HAP-1 (cell line): ENCODE data around the gene TMEM185A.
"Not testable (repeated sequence)": the region's sequence is repeated elsewhere in the genome, so short reads cannot be mapped to it uniquely, and the experiment has no call there.

Experiments used
- DNase-seq, 2 experiments: peaks; one replicate each; pipeline ENCODE4 v3.0.0-alpha.2; 2016 to 2020; ENCODE audit warnings: low spot score in 2 of 2
- H3K27me3 ChIP-seq: fragments of 250-450 bp; sonication (Bioruptor Pico); 2 replicates; pipeline ENCODE4 v1.5.1; 2020; ENCODE audit warnings: low read depth, mild to moderate bottlenecking, moderate library complexity
- H3K36me3 ChIP-seq: fragments of 250-450 bp; sonication (Bioruptor Pico); replicated peaks from 2 replicates; pipeline ENCODE4 v1.5.1; 2020; ENCODE audit warnings: mild to moderate bottlenecking
- H3K4me1 ChIP-seq: fragments of 250-450 bp; sonication (Bioruptor Pico); 2 replicates; pipeline ENCODE4 v1.5.1; 2020; ENCODE audit warnings: mild to moderate bottlenecking
- H3K4me3 ChIP-seq: fragments of 250-450 bp; sonication (Bioruptor Pico); 2 replicates; pipeline ENCODE4 v1.5.1; 2020; ENCODE audit warnings: mild to moderate bottlenecking, moderate library complexity
- H3K9me3 ChIP-seq: fragments of 250-450 bp; sonication (Bioruptor Pico); 2 replicates; pipeline ENCODE4 v1.5.1; 2020; ENCODE audit warnings: mild to moderate bottlenecking, moderate library complexity
- in situ Hi-C: fragments of 300-500 bp; cut with MboI; formaldehyde crosslinking; loops from 3 replicates; pipeline ENCODE4 v1.14.3; 2020; ENCODE audit warnings: low sequenced_read_pairs, inconsistent platforms, mixed read lengths

The TMEM185A gene

GRCh38 chrX:149641432-149641831 lies 9.8 kb upstream of the TMEM185A start:
- H3K36me3 ChIP-seq, result no peaks in the 10 kb centered on the region
- H3K9me3 ChIP-seq, result no peaks in the 10 kb centered on the region; the same call in 1 of the 2 replicates
- H3K4me1 ChIP-seq, result no peaks in the 10 kb centered on the region
- no peak for DNase-seq
- peaks cover 2% of the 10 kb centered on the region; the same call in 1 of the 2 replicates for H3K27me3 ChIP-seq
- no peak overlapping the region for H3K4me3 ChIP-seq
- in situ Hi-C loops, result loop anchor here (25.0 kb wide), 2 partner anchors 129 to 171 kb away; partner anchors contain the start of gene IDS

- DNase-seq, result no peak
- H3K4me1 ChIP-seq, result no peaks in the 10 kb centered on the region
- H3K4me3 ChIP-seq, result no peak overlapping the region
- H3K36me3 ChIP-seq, result no peaks in the 10 kb centered on the region
- no peaks in the 10 kb centered on the region; the same call in 1 of the 2 replicates for H3K9me3 ChIP-seq
- peaks cover 2% of the 10 kb centered on the region; the same call in 1 of the 2 replicates for H3K27me3 ChIP-seq
- in situ Hi-C loops, result loop anchor here (25.0 kb wide), 2 partner anchors 127 to 173 kb away; partner anchors contain the start of gene IDS
Observed at GRCh38 chrX:149639568-149639967, 8.0 kb upstream of the TMEM185A start.

GRCh38 chrX:149638860-149639259 lies 7.3 kb upstream of the TMEM185A start:
- H3K4me1 ChIP-seq, result no peaks in the 10 kb centered on the region
- H3K9me3 ChIP-seq, result no peaks in the 10 kb centered on the region; the same call in 1 of the 2 replicates
- H3K36me3 ChIP-seq, result no peaks in the 10 kb centered on the region
- no peak for DNase-seq
- in situ Hi-C loops, result loop anchor here (25.0 kb wide), 2 partner anchors 127 to 173 kb away; partner anchors contain the start of gene IDS
- H3K27me3 ChIP-seq, result peaks cover 2% of the 10 kb centered on the region; the same call in 1 of the 2 replicates
- no peak overlapping the region for H3K4me3 ChIP-seq

GRCh38 chrX:149633511-149633910 lies 1.9 kb upstream of the TMEM185A start:
- Histone ChIP-seq H3K27me3 (0 out of 2 replicates have a peak, but pooled peaks cover 2% of the 10 kb centered on the region), H3K9me3 (no peaks in the 10 kb centered on the region; the same call in 1 of the 2 replicates), H3K4me1 (peaks cover 18% of the 10 kb centered on the region), H3K36me3 (peaks cover 3% of the 10 kb centered on the region; the same call in 1 of the 2 replicates), H3K4me3 (no peak overlapping the region)
- no peak for DNase-seq
- in situ Hi-C loops, result loop anchor here (25.0 kb wide), 2 partner anchors 121 to 179 kb away; partner anchors contain the start of gene IDS

DNA sequence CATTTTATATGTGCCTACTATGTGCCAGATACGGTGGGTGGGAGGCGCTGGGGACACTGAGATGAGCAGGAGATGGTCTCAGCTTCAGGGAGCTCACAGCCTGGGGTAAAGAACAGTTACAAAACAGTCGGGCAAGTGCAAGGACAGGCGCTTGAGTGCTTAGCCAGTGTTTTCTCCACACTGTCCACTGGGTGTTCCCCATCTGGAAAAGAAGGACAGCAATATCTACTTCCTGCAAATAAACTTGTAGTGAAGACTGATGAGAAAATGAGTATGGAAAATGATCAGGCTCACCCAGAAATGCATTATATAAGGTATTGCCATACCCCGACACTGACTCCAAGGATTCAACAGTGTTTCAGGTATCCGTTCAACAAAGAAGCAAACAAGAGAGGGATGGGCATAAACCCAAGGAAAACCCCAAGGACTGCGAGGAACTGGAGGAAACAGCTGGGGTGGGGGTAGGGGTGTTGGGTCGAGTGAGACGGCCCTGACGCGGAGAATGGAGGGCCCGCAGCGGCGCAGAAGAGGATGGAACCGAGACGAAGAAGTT lies 835 bp downstream of the TMEM185A start:
- Histone ChIP-seq H3K36me3 (peaks cover 3% of the 10 kb centered on the region; the same call in 1 of the 2 replicates), H3K4me3 (peak overlapping the region; percentile 66), H3K4me1 (peaks cover 18% of the 10 kb centered on the region), H3K27me3 (no peaks in the 10 kb centered on the region), H3K9me3 (no peaks in the 10 kb centered on the region)
- DNase-seq, result peak; percentile 45 to 53
- in situ Hi-C loops, result loop anchor here (25.0 kb wide), 2 partner anchors 118 to 182 kb away; partner anchors contain the start of gene IDS

- no peak for DNase-seq
- no peaks in the 10 kb centered on the region for H3K9me3 ChIP-seq
- no peaks in the 10 kb centered on the region for H3K27me3 ChIP-seq
- peak overlapping the region; percentile 66 for H3K4me3 ChIP-seq
- in situ Hi-C loops, result loop anchor here (25.0 kb wide), 2 partner anchors 118 to 182 kb away; partner anchors contain the start of gene IDS
- H3K36me3 ChIP-seq, result peaks cover 3% of the 10 kb centered on the region; the same call in 1 of the 2 replicates
- peaks cover 18% of the 10 kb centered on the region for H3K4me1 ChIP-seq
Observed at GRCh38 chrX:149629730-149630387, 1.7 kb downstream of the TMEM185A start.

GRCh38 chrX:149628768-149629167 lies 2.8 kb downstream of the TMEM185A start:
- Histone ChIP-seq H3K4me3 (no peak overlapping the region), H3K4me1 (peaks cover 18% of the 10 kb centered on the region), H3K9me3 (no peaks in the 10 kb centered on the region), H3K36me3 (peaks cover 3% of the 10 kb centered on the region; the same call in 1 of the 2 replicates), H3K27me3 (no peaks in the 10 kb centered on the region)
- in situ Hi-C loops, result loop anchor here (25.0 kb wide), 2 partner anchors 116 to 184 kb away; partner anchors contain the start of gene IDS
- no peak for DNase-seq

- DNase-seq, result no peak
- peaks cover 3% of the 10 kb centered on the region; the same call in 1 of the 2 replicates for H3K36me3 ChIP-seq
- no peak overlapping the region for H3K4me3 ChIP-seq
- H3K4me1 ChIP-seq, result peaks cover 18% of the 10 kb centered on the region
- in situ Hi-C loops, result loop anchor here (25.0 kb wide), 2 partner anchors 116 to 184 kb away; partner anchors contain the start of gene IDS
- no peaks in the 10 kb centered on the region for H3K9me3 ChIP-seq
- H3K27me3 ChIP-seq, result no peaks in the 10 kb centered on the region
Observed at GRCh38 chrX:149628280-149628679, 3.3 kb downstream of the TMEM185A start.

GRCh38 chrX:149626829-149627228 lies 4.8 kb downstream of the TMEM185A start:
- not testable (repeated sequence) for H3K36me3 ChIP-seq, H3K9me3 ChIP-seq, H3K27me3 ChIP-seq, DNase-seq, H3K4me3 ChIP-seq
- H3K4me1 ChIP-seq, result peaks cover 15% of the 10 kb centered on the region
- in situ Hi-C loops, result loop anchor here (25.0 kb wide), 2 partner anchors 115 to 185 kb away; partner anchors contain the start of gene IDS

DNA sequence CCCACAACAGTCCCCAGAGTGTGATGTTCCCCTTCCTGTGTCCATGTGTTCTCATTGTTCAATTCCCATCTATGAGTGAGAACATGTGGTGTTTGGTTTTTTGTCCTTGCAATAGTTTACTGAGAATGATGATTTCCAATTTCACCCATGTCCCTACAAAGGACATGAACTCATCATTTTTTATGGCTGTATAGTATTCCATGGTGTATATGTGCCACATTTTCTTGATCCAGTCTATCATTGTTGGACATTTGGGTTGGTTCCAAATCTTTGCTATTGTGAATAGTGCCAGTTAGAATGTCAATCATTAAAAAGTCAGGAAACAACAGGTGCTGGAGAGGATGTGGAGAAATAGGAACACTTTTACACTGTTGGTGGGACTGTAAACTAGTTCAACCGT lies 11.9 kb downstream of the TMEM185A start:
- H3K27me3 ChIP-seq, H3K9me3 ChIP-seq, in situ Hi-C loops, H3K4me1 ChIP-seq, H3K4me3 ChIP-seq, DNase-seq, H3K36me3 ChIP-seq: not testable (repeated sequence)

GRCh38 chrX:149618871-149619270 lies 12.7 kb downstream of the TMEM185A start:
- in situ Hi-C loops, result no loop called here
- no peaks in the 10 kb centered on the region for H3K9me3 ChIP-seq
- H3K36me3 ChIP-seq, result no peaks in the 10 kb centered on the region
- no peaks in the 10 kb centered on the region for H3K27me3 ChIP-seq
- H3K4me1 ChIP-seq, result peaks cover 8% of the 10 kb centered on the region; the same call in 1 of the 2 replicates
- no peak for DNase-seq
- no peak overlapping the region for H3K4me3 ChIP-seq

GRCh38 chrX:149611623-149612175 lies 19.9 kb downstream of the TMEM185A start:
- Histone ChIP-seq H3K36me3 (peaks cover 18% of the 10 kb centered on the region), H3K27me3 (no peaks in the 10 kb centered on the region), H3K4me3 (no peak overlapping the region), H3K4me1 (peaks cover 3% of the 10 kb centered on the region; the same call in 1 of the 2 replicates), H3K9me3 (no peaks in the 10 kb centered on the region)
- in situ Hi-C loops, result no loop called here
- DNase-seq, result no peak

DNA sequence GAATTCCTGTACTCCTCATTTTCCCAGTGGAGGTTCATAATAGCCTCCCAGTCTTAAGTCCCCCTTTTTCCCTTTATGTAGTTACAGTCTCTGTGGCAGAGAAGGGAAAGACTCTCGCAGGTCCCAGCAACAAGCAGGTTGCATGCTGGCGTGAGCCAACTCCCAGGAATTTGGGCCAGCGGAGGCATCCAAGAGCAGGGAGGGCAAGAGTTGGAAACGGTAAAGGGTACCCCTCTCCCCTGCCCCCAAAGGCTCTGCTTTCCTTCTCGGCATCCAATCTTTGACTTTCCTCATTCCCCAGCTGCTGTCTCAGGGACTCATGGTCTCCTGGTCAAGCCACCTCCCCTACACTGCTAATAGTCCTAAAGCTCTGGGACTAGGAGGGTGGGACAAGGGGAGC lies 21.1 kb downstream of the TMEM185A start:
- Histone ChIP-seq H3K36me3 (peaks cover 21% of the 10 kb centered on the region), H3K9me3 (no peaks in the 10 kb centered on the region), H3K4me3 (no peak overlapping the region), H3K27me3 (no peaks in the 10 kb centered on the region), H3K4me1 (peaks cover 3% of the 10 kb centered on the region; the same call in 1 of the 2 replicates)
- in situ Hi-C loops, result no loop called here
- no peak for DNase-seq
